Smooth muscle cell (in vitro differentiated cells): ENCODE data around the gene ABCD1. TPM values are rescaled to one million over a fixed set of nuclear protein-coding genes. Genes with fewer than 3 reads are reported as not detected.
A peak's percentile ranks its signal among the peaks of the same experiment; 100 is the strongest.

ENCODE experiments used
- DNase-seq: peaks from one replicate; lab custom pipeline; 2025; ENCODE audit not compliant: unreplicated experiment; lab: John Stamatoyannopoulos, UW
- H2AFZ ChIP-seq: fragments of 200-600 bp; sonication (generic); 2 replicates; pipeline ENCODE4 v1.6.0; 2016; ENCODE audit warnings: antibody characterized with exemption, low read depth, mild to moderate bottlenecking
- H3F3A ChIP-seq: fragments of 200-600 bp; sonication (generic); 2 replicates; pipeline ENCODE4 v1.6.0; 2017; ENCODE audit warnings: antibody characterized with exemption, low read depth
- H3K27ac ChIP-seq: fragments of 200-600 bp; sonication (generic); 2 replicates; pipeline ENCODE4 v1.5.1; 2016; ENCODE audit warnings: low read depth, mild to moderate bottlenecking
- H3K27me3 ChIP-seq: fragments of 200-600 bp; sonication (generic); 2 replicates; pipeline ENCODE4 v1.6.1; 2016; ENCODE audit warnings: low read depth, mild to moderate bottlenecking
- H3K36me3 ChIP-seq: fragments of 200-600 bp; sonication (generic); 2 replicates; pipeline ENCODE4 v1.5.1; 2016; ENCODE audit warnings: low read depth
- H3K4me1 ChIP-seq: fragments of 200-600 bp; sonication (generic); 2 replicates; pipeline ENCODE4 v1.5.1; 2016; ENCODE audit warnings: low read depth
- H3K4me2 ChIP-seq: fragments of 200-600 bp; sonication (generic); 2 replicates; pipeline ENCODE4 v1.6.0; 2016; ENCODE audit warnings: mild to moderate bottlenecking
- H3K4me3 ChIP-seq: fragments of 200-600 bp; sonication (generic); 2 replicates; pipeline ENCODE4 v1.5.1; 2016; ENCODE audit warnings: mild to moderate bottlenecking
- H3K79me2 ChIP-seq: fragments of 200-600 bp; sonication (generic); 2 replicates; pipeline ENCODE4 v1.6.0; 2016; ENCODE audit warnings: low read depth, mild to moderate bottlenecking
- H3K9ac ChIP-seq: fragments of 200-600 bp; sonication (generic); 2 replicates; pipeline ENCODE4 v1.6.0; 2016; ENCODE audit warnings: low read depth
- H3K9me3 ChIP-seq: fragments of 200-600 bp; sonication (generic); replicated peaks from 2 replicates; pipeline ENCODE4 v1.5.1; 2016; ENCODE audit warnings: low read depth
- H4K20me1 ChIP-seq: fragments of 200-600 bp; sonication (generic); 2 replicates; pipeline ENCODE4 v1.6.0; 2016; ENCODE audit warnings: low read depth
- WGBS: methylation state at CpG from one replicate; pipeline ENCODE4 v1.1.7; 2016; ENCODE audit warnings: low lambda C conversion rate; 5-methylcytosine and 5-hydroxymethylcytosine counted together
- polyA plus RNA-seq: library from polyadenylated mRNA; unstranded; fragments of >200 nt; fragmentation: Nextera tagmentation; extraction: Ambion mirVana; gene quantifications from 2 replicates; pipeline ENCODE4 v1.2.1, GENCODE V29; 2016
- total RNA-seq: library from RNA; depleted of rRNA; stranded (reverse); fragments of >200 nt; gene quantifications from 2 replicates; pipeline ENCODE4 v1.2.3, GENCODE V29; 2014
- TF ChIP-seq, protein P1 (sequence below): fragments of 200-600 bp; sonication (generic); IDR thresholded peaks from 2 replicates; pipeline ENCODE4 v1.5.1; 2017; ENCODE audit warnings: borderline replicate concordance, mild to moderate bottlenecking, antibody characterized with exemption; ENCODE audit not compliant: insufficient read depth, poor library complexity, severe bottlenecking

The ABCD1 gene
- total and polyA plus RNA-seq, 2 experiments from 2014 or later, result 6.2 to 10.9 TPM

DNA sequence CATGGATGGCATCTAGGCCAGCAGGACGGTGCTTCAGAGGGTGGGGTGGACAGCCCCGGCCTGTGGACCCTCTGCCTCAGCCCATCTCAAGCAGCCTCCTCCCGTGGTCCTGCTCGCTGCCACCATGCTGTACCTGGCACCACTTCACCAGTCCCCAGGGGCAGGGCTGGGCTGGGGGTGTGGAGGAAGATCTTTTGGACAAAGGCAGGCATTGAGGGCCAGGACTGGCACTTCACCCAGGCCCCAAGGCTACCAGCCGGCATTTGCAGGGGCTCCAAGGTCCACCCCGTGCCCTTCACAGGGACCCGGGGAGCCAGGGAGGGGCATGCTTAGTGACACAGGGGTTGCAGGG is 40.1 kb downstream of the ABCD1 start:
- Histone ChIP-seq H3K79me2 (no peaks in the 10 kb centered on the region), H3K9ac (no peak overlapping the region), H3K4me2 (no peak overlapping the region), H3K4me3 (no peak overlapping the region), H3K4me1 (no peaks in the 10 kb centered on the region), H3K27ac (no peak overlapping the region), H3K36me3 (no peaks in the 10 kb centered on the region), H3F3A (no peaks in the 10 kb centered on the region), H3K27me3 (no peaks in the 10 kb centered on the region), H4K20me1 (no peaks in the 10 kb centered on the region), H3K9me3 (no peaks in the 10 kb centered on the region), H2AFZ (no peak overlapping the region)
- WGBS, result 94% methylated on average over 7 of the region's 7 CpGs
- TF ChIP-seq, protein P1, sequence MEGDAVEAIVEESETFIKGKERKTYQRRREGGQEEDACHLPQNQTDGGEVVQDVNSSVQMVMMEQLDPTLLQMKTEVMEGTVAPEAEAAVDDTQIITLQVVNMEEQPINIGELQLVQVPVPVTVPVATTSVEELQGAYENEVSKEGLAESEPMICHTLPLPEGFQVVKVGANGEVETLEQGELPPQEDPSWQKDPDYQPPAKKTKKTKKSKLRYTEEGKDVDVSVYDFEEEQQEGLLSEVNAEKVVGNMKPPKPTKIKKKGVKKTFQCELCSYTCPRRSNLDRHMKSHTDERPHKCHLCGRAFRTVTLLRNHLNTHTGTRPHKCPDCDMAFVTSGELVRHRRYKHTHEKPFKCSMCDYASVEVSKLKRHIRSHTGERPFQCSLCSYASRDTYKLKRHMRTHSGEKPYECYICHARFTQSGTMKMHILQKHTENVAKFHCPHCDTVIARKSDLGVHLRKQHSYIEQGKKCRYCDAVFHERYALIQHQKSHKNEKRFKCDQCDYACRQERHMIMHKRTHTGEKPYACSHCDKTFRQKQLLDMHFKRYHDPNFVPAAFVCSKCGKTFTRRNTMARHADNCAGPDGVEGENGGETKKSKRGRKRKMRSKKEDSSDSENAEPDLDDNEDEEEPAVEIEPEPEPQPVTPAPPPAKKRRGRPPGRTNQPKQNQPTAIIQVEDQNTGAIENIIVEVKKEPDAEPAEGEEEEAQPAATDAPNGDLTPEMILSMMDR, result no peak
- no peak for DNase-seq

DNA sequence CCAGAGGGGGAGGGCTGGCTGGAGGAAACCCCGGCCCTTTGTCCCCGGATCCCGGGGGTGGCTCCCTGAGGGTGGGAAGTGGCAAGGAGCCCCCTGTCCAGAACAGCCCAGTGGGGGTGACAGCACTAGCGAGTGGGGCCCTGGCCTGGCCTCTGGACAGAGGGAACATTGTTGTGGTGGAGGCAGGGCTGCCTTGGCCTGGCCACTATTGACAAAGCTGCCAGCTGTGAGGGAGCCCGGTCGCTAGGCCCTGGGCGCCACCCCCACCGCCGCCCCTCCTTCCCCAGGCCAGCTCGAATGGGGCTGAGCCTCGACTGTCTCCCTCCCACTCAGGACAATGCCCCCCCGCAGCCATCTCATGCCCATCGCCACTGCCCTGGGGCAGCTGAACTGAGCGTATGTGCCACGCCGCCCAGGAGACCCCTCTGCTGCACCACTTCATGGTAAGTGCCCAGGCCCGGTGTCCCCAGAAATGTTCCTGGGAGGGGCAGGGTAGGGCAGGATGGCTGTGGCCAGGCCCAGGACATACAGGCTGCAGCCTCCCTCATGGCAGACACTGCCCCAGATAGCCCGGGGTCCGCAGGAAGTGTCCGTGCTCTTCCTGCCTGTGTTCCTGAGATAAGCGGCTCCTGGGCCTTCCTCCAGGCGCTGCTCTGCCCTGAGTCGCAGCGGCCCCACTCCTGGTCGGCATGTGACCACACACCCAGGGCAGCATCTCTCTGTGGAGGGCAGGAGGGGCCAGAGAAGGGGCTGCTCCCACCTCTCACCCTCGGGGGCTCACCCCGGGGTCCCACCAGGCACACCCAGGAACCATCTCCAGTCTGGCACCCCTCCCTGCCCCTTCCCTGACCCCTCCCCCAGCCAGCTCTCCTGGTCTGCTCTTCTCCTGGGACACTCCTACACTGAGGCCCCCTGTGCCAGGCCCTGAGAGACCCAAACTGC is 40.8 kb downstream of the ABCD1 start:
- Histone ChIP-seq H3K27me3 (no peaks in the 10 kb centered on the region), H3K27ac (peak overlapping the region; percentile 73), H3K4me2 (peak overlapping the region; percentile 87), H3F3A (no peaks in the 10 kb centered on the region), H3K9me3 (no peaks in the 10 kb centered on the region), H3K36me3 (no peaks in the 10 kb centered on the region), H3K4me3 (peak overlapping the region; percentile 38), H3K9ac (peak overlapping the region; percentile 47), H3K4me1 (no peaks in the 10 kb centered on the region), H4K20me1 (no peaks in the 10 kb centered on the region), H3K79me2 (no peaks in the 10 kb centered on the region), H2AFZ (no peak overlapping the region)
- TF ChIP-seq, protein P1, result no peak
- 68% methylated on average over 17 of the region's 27 CpGs for WGBS
- DNase-seq, result no peak

DNA sequence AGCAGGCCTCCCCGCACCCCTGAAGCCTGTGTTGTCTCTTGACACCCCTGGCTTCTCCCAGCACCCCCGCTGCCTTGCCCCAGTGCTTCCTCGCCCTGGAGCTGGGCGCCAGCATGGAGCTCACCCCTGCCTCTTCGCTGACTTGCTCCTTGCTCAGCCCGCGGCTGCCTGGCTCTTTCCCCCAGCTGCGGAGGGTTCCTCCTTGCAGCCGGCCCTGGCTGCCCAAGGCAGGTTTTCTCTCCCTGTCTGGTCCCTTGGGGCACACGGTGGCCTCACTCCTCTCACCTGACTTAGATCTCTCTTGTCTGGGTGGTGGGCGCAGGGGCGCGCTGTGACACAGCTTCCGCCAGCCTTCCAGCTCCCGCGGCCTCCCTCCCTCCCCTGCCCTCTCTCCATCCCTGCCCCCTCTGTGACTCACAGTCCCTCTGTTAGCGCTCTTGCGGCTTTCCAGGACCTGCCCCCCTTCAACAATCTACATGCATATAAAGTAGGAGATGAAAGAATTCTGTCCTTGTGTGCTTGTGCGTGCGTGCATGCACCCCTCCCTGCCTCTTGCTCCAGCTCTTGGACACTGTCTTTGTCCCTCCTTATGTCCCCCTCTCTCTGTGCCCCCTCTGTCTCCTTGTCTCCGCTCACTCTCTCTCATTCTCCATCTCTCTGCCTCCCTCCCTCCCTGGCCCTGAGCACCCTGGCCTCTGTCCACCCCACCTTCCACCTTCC is 41.6 kb downstream of the ABCD1 start:
- H3K4me1 ChIP-seq, result no peaks in the 10 kb centered on the region
- H3K4me3 ChIP-seq, result peak overlapping the region; percentile 38
- TF ChIP-seq, protein P1, result no peak
- peak overlapping the region; percentile 47 for H3K9ac ChIP-seq
- H3K79me2 ChIP-seq, result no peaks in the 10 kb centered on the region
- H3K4me2 ChIP-seq, result peak overlapping the region; percentile 87
- H2AFZ ChIP-seq, result no peak overlapping the region
- no peaks in the 10 kb centered on the region for H3K9me3 ChIP-seq
- H3K27ac ChIP-seq, result peak overlapping the region; percentile 73
- no peaks in the 10 kb centered on the region for H3K27me3 ChIP-seq
- no peak for DNase-seq
- 59% methylated on average over 14 of the region's 21 CpGs for WGBS
- no peaks in the 10 kb centered on the region for H4K20me1 ChIP-seq
- no peaks in the 10 kb centered on the region for H3F3A ChIP-seq
- no peaks in the 10 kb centered on the region for H3K36me3 ChIP-seq
